ENCODE results near the gene PROX2. TPM values are rescaled to one million over a fixed set of nuclear protein-coding genes. Genes with fewer than 3 reads are reported as not detected.

The PROX2 gene
- total RNA-seq, 1 experiment from 2014 or later: not detected

DNA sequence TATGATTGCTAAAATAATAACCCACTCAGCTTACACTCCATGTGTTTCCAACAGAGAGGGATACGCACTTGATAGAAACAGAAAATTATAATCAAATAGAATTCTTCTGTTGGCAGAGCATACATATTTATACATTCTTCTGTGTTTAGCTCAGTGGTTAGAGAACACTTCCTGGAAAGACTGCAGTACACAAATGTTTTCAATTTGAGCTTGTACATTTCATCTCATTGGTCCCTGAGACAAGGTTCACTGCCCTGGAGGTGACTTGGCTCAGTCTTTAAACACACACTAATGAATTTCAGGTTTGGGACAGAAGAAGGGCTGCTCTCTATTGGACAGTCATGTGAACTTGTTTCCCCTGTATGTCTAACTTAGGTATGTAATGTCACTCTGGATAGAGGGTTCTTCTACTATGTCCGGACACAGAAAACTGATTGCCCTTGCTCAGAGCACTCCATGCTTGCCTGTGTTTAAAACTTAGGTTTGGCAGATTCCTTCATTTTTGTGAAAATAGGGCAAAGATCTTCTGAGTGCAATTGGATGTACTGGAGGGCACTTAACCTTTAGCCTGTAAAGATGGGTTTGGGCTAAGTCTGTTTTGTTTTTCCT is 22.9 kb downstream of the PROX2 start:
- H3K9me3 Mint-ChIP-seq (ENCODE audit: low read depth, unreplicated experiment): no peaks in the 10 kb centered on the region
- DNase-seq: no peak
- no peaks in the 10 kb centered on the region for H3K27me3 Mint-ChIP-seq (ENCODE audit: unreplicated experiment)
- H3K4me1 Mint-ChIP-seq (ENCODE audit: low read depth, unreplicated experiment): no peaks in the 10 kb centered on the region
- H3K36me3 Mint-ChIP-seq (ENCODE audit: insufficient read depth, unreplicated experiment): no peaks in the 10 kb centered on the region
- no peak overlapping the region for H3K27ac Mint-ChIP-seq (ENCODE audit: unreplicated experiment)
- CTCF ChIA-PET: no interaction called here
- no peak overlapping the region for H3K4me3 Mint-ChIP-seq (ENCODE audit: low read depth, unreplicated experiment)
- no TSS peak for BruUV-seq (replicated peaks)
- TF ChIP-seq, protein P1, sequence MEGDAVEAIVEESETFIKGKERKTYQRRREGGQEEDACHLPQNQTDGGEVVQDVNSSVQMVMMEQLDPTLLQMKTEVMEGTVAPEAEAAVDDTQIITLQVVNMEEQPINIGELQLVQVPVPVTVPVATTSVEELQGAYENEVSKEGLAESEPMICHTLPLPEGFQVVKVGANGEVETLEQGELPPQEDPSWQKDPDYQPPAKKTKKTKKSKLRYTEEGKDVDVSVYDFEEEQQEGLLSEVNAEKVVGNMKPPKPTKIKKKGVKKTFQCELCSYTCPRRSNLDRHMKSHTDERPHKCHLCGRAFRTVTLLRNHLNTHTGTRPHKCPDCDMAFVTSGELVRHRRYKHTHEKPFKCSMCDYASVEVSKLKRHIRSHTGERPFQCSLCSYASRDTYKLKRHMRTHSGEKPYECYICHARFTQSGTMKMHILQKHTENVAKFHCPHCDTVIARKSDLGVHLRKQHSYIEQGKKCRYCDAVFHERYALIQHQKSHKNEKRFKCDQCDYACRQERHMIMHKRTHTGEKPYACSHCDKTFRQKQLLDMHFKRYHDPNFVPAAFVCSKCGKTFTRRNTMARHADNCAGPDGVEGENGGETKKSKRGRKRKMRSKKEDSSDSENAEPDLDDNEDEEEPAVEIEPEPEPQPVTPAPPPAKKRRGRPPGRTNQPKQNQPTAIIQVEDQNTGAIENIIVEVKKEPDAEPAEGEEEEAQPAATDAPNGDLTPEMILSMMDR (IDR thresholded peaks at IDR 0.05; ENCODE audit: unreplicated experiment): no peak
- intact Hi-C loops (cut with micrococcal nuclease; ENCODE audit: unreplicated experiment): no loop called here

DNA sequence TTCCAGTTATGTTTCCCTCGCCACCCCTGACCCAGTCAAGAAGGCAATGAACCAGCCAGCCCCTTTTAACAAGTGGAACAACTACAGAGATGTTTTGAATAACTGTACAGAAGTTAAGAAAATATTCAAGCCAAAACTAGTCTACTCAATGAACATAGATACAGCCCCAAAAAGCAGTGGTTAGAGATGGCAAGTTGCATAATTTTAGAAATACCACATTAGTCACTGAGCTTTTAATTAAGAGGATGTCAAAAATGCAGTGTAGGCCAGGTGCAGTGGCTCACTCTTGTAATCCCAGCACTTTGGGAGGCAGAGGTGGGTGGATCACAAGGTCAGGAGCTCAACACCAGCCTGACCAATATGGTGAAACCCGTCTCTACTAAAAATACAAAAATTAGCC is 27.2 kb downstream of the PROX2 start:
- H3K27ac Mint-ChIP-seq (ENCODE audit: unreplicated experiment): no peak overlapping the region
- no peaks in the 10 kb centered on the region for H3K9me3 Mint-ChIP-seq (ENCODE audit: low read depth, unreplicated experiment)
- H3K4me3 Mint-ChIP-seq (ENCODE audit: low read depth, unreplicated experiment): no peak overlapping the region
- H3K4me1 Mint-ChIP-seq (ENCODE audit: low read depth, unreplicated experiment): no peaks in the 10 kb centered on the region
- CTCF ChIA-PET: interaction anchor here (0.6 to 0.7 kb wide), 2 partner anchors 141 to 188 kb away, joined by 3 read pairs; no protein-coding TSS in a partner anchor
- TF ChIP-seq, protein P1 (IDR thresholded peaks at IDR 0.05; ENCODE audit: unreplicated experiment): no peak
- intact Hi-C loops (cut with micrococcal nuclease; ENCODE audit: unreplicated experiment): no loop called here
- H3K27me3 Mint-ChIP-seq (ENCODE audit: unreplicated experiment): no peaks in the 10 kb centered on the region
- no peaks in the 10 kb centered on the region for H3K36me3 Mint-ChIP-seq (ENCODE audit: insufficient read depth, unreplicated experiment)
- no peak for DNase-seq
- no TSS peak for BruUV-seq (replicated peaks)

DNA sequence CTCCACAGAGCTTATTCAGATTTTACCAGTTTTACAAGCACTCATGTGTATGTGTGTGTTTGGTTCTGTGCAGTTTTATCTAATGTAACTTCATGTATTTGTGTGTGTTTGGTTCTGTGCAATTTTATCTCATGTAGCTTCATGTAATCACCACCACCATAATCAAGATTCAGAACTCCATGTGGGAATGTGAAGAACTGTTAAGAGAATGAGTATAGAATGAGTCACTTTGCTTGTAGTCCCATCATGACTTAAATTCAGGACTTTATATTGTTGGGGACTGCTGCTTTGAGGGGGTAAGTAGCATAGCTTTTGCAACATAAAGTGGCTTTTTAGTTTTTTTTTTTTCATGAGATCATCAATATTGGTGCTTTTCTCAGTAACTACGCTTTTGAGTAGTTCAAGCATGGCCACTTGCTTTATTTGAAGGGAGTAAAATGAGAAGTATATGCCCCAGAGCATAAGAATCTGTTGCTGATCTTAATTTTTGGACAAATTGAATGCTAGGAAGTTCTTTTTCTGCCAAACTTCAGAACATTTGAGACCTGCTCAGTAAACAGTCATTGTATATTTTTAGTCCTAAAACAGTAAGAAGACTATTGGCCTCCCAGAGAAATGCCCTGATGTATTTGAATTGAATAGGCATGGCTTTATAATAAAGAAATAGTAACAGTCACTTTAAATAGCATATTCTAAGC is 28.8 kb downstream of the PROX2 start:
- no peak overlapping the region for H3K4me3 Mint-ChIP-seq (ENCODE audit: low read depth, unreplicated experiment)
- no TSS peak for BruUV-seq (replicated peaks)
- no peaks in the 10 kb centered on the region for H3K4me1 Mint-ChIP-seq (ENCODE audit: low read depth, unreplicated experiment)
- CTCF ChIA-PET: interaction anchor here (0.6 kb wide), 1 partner anchor 481 kb away, joined by 3 read pairs; no protein-coding TSS in a partner anchor
- intact Hi-C loops (cut with micrococcal nuclease; ENCODE audit: unreplicated experiment): no loop called here
- H3K9me3 Mint-ChIP-seq (ENCODE audit: low read depth, unreplicated experiment): no peaks in the 10 kb centered on the region
- no peak for DNase-seq
- H3K27me3 Mint-ChIP-seq (ENCODE audit: unreplicated experiment): no peaks in the 10 kb centered on the region
- no peak overlapping the region for H3K27ac Mint-ChIP-seq (ENCODE audit: unreplicated experiment)
- TF ChIP-seq, protein P1 (IDR thresholded peaks at IDR 0.05; ENCODE audit: unreplicated experiment): no peak
- no peaks in the 10 kb centered on the region for H3K36me3 Mint-ChIP-seq (ENCODE audit: insufficient read depth, unreplicated experiment)

DNA sequence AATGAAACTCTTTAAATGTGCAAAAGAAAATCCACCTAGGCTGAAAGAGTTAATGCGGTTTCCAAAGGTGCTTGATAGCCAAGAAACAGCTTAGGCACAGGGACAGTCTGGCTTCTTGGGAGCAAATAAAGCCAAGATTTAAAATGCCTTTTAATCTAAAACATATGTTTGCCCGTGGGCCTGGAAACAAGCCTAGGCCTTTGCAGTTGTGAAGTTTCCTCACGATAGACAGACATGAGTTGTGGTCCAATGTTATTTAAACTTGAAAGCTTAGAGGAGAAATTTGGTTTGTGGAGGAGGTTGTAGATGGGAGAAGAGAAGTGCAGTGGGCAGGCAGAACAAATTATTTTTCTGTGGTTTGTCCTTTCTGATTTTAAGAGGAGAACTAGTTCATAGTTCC is 29.8 kb downstream of the PROX2 start:
- TF ChIP-seq, protein P1 (IDR thresholded peaks at IDR 0.05; ENCODE audit: unreplicated experiment): no peak
- CTCF ChIA-PET: no interaction called here
- no peak for DNase-seq
- H3K36me3 Mint-ChIP-seq (ENCODE audit: insufficient read depth, unreplicated experiment): no peaks in the 10 kb centered on the region
- H3K9me3 Mint-ChIP-seq (ENCODE audit: low read depth, unreplicated experiment): no peaks in the 10 kb centered on the region
- H3K4me1 Mint-ChIP-seq (ENCODE audit: low read depth, unreplicated experiment): no peaks in the 10 kb centered on the region
- H3K4me3 Mint-ChIP-seq (ENCODE audit: low read depth, unreplicated experiment): no peak overlapping the region
- intact Hi-C loops (cut with micrococcal nuclease; ENCODE audit: unreplicated experiment): no loop called here
- BruUV-seq (replicated peaks): no TSS peak
- no peaks in the 10 kb centered on the region for H3K27me3 Mint-ChIP-seq (ENCODE audit: unreplicated experiment)
- no peak overlapping the region for H3K27ac Mint-ChIP-seq (ENCODE audit: unreplicated experiment)

All from Calu3 (cell line).